ENCODE measurements around the gene CDYL2.

The CDYL2 gene

GRCh38 chr16:80556481-80556880, 247.9 kb downstream of the CDYL2 start:
- no peak for DNase-seq (ENCODE audit: low read depth in 2 of 2, low spot score in 1 of 2)

- no peak for DNase-seq (ENCODE audit: low read depth in 2 of 2, low spot score in 1 of 2)
These were observed 250.4 kb downstream of the CDYL2 start for GRCh38 chr16:80554033-80554432.

- DNase-seq (ENCODE audit: low read depth in 2 of 2, low spot score in 1 of 2): no peak
These were observed 252.1 kb downstream of the CDYL2 start for GRCh38 chr16:80552277-80552676.
